ENCODE results near the gene DPP7.

Gene DPP7

GRCh38 chr9:137143459-137143858 is 28.9 kb upstream of the DPP7 start:
- H3K4me1 ChIP-seq (ENCODE audit: control insufficient read depth, insufficient read depth, low read length), result no peaks in the 10 kb centered on the region; the same call in 1 of the 2 replicates
- H3K27ac ChIP-seq (ENCODE audit: extremely low read depth, low read depth, low read length), result no peak overlapping the region
- H3K9me3 ChIP-seq (ENCODE audit: control insufficient read depth, insufficient read depth, low read depth, low read length), result no peaks in the 10 kb centered on the region
- H3K4me3 ChIP-seq (ENCODE audit: low read depth, low read length), result no peak overlapping the region
- ChIA-PET CTCF (no interaction called here), POLR2A (no interaction called here)
- H3K36me3 ChIP-seq (ENCODE audit: control insufficient read depth in 2 of 2, insufficient read depth in 1 of 2, low read length in 2 of 2), result no peaks in the 10 kb centered on the region
- TF ChIP-seq RBAK (tag by site-specific recombination; IDR thresholded peaks at IDR 0.05) (no peak), BCL11B (tag by site-specific recombination; IDR thresholded peaks at IDR 0.05; ENCODE audit: low read depth) (no peak), ZXDB (tag by site-specific recombination; IDR thresholded peaks at IDR 0.05) (no peak), ZSCAN16 (tag by site-specific recombination; IDR thresholded peaks at IDR 0.05) (no peak), ZNF623 (tag by site-specific recombination; IDR thresholded peaks at IDR 0.05) (no peak), ZBTB44 (tag by site-specific recombination; IDR thresholded peaks at IDR 0.05) (no peak), ZNF214 (tag by site-specific recombination; IDR thresholded peaks at IDR 0.05; ENCODE audit: borderline replicate concordance) (no peak)

- H3K4me3 ChIP-seq (ENCODE audit: low read depth, low read length), result no peak overlapping the region
- ChIA-PET CTCF (interaction anchor here (0.9 kb wide), 1 partner anchor 53 kb away, joined by 3 read pairs; no protein-coding TSS in a partner anchor), POLR2A (no interaction called here)
- no peak overlapping the region for H3K27ac ChIP-seq (ENCODE audit: extremely low read depth, low read depth, low read length)
- no peaks in the 10 kb centered on the region for H3K36me3 ChIP-seq (ENCODE audit: control insufficient read depth in 2 of 2, insufficient read depth in 1 of 2, low read length in 2 of 2)
- H3K9me3 ChIP-seq (ENCODE audit: control insufficient read depth, insufficient read depth, low read depth, low read length), result no peaks in the 10 kb centered on the region
- peaks cover 2% of the 10 kb centered on the region; the same call in 1 of the 2 replicates for H3K4me1 ChIP-seq (ENCODE audit: control insufficient read depth, insufficient read depth, low read length)
- TF ChIP-seq HOXD13 (CRISPR knock-in tag; IDR thresholded peaks at IDR 0.05; ENCODE audit: borderline replicate concordance) (no peak), HIC1 (tag by site-specific recombination; IDR thresholded peaks at IDR 0.05) (0 out of 2 replicates have a peak, but pooled peaks have one; percentile 8), ZNF555 (tag by site-specific recombination; conservative IDR thresholded peaks at IDR 0.05) (no peak), ZBTB20 (tag by site-specific recombination; IDR thresholded peaks at IDR 0.05) (no peak), ZFHX2 (tag by site-specific recombination; conservative IDR thresholded peaks at IDR 0.05) (peak; percentile 52), EGR2 (tag by site-specific recombination; IDR thresholded peaks at IDR 0.05; ENCODE audit: low read depth) (peak; percentile 53)
Measured at GRCh38 chr9:137141976-137142936, 27.7 kb upstream of the DPP7 start.

- Histone ChIP-seq H3K9me3 (ENCODE audit: control insufficient read depth, insufficient read depth, low read depth, low read length) (no peaks in the 10 kb centered on the region), H3K27ac (ENCODE audit: extremely low read depth, low read depth, low read length) (no peak overlapping the region), H3K36me3 (ENCODE audit: control insufficient read depth in 2 of 2, insufficient read depth in 1 of 2, low read length in 2 of 2) (no peaks in the 10 kb centered on the region), H3K4me3 (ENCODE audit: low read depth, low read length) (no peak overlapping the region), H3K4me1 (ENCODE audit: control insufficient read depth, insufficient read depth, low read length) (peaks cover 2% of the 10 kb centered on the region; the same call in 1 of the 2 replicates)
- CTCF ChIA-PET, result no interaction called here
- POLR2A ChIA-PET, result interaction anchor here (0.5 to 4.0 kb wide), 6 partner anchors 9 to 166 kb away, joined by 3 to 13 read pairs (median 4); partner anchors contain the start of gene TPRN
- TF ChIP-seq ZNF645 (tag by site-specific recombination; IDR thresholded peaks at IDR 0.05) (no peak), KLF1 (tag by site-specific recombination; IDR thresholded peaks at IDR 0.05) (peak; percentile 17; the same call in 1 of the 2 replicates), GLIS2 (tag by site-specific recombination; IDR thresholded peaks at IDR 0.05) (peak; percentile 36; the same call in 1 of the 2 replicates), EGR2 (tag by site-specific recombination; IDR thresholded peaks at IDR 0.05; ENCODE audit: low read depth) (0 out of 2 replicates have a peak, but pooled peaks have one; percentile 7), ZNF426 (tag by site-specific recombination; IDR thresholded peaks at IDR 0.05) (no peak), ZNF302 (tag by site-specific recombination; IDR thresholded peaks at IDR 0.05; ENCODE audit: low read depth) (no peak), ZNF335 (tag by site-specific recombination; conservative IDR thresholded peaks at IDR 0.05) (peak; percentile 78), GLIS1 (tag by site-specific recombination; IDR thresholded peaks at IDR 0.05) (peak; percentile 93)
Measured at GRCh38 chr9:137141050-137141810, 26.7 kb upstream of the DPP7 start.
